A673 (cell line): ENCODE data around the gene SUCLG2. TPM values are rescaled to one million over a fixed set of nuclear protein-coding genes. Genes with fewer than 3 reads are reported as not detected.

ENCODE experiments used
- BruUV-seq: library from RNA; stranded (reverse); fragments of 400-500 nt; replicated peaks from 2 replicates; lab custom pipeline; 2021; lab: Mats Ljungman, UMichigan
- CTCF ChIA-PET: fragments of 300-600 bp; sonication (Branson Sonifier 250); formaldehyde crosslinking; loops from one replicate; lab custom pipeline; 2022; ENCODE audit warnings: antibody characterized with exemption; lab: Charles Lee
- POLR2A ChIA-PET: fragments of 300-600 bp; sonication (Branson Sonifier 250); formaldehyde crosslinking; loops from one replicate; lab custom pipeline; 2022; ENCODE audit warnings: antibody characterized with exemption; ENCODE audit not compliant: low non-redundant PET; lab: Charles Lee
- DNase-seq: peaks from one replicate; pipeline ENCODE4 v3.0.0-alpha.2; 2015; ENCODE audit warnings: low spot score
- H3K27ac ChIP-seq: fragments of 200-600 bp; sonication (generic); 2 replicates; pipeline ENCODE4 v1.5.1; 2016; ENCODE audit warnings: mixed run types, low read depth, mild to moderate bottlenecking, mixed read lengths, antibody characterized with exemption, low read length; ENCODE audit not compliant: poor library complexity, severe bottlenecking
- H3K27me3 ChIP-seq: fragments of 200-600 bp; sonication (generic); replicated peaks from 2 replicates; pipeline ENCODE4 v1.6.1; 2017; ENCODE audit warnings: mixed run types, low read depth, mild to moderate bottlenecking, mixed read lengths, antibody characterized with exemption, low read length; ENCODE audit not compliant: insufficient read depth, poor library complexity
- H3K36me3 ChIP-seq: fragments of 200-600 bp; sonication (generic); 2 replicates; pipeline ENCODE4 v1.6.1; 2016; ENCODE audit warnings: mixed run types, mild to moderate bottlenecking, mixed read lengths, antibody characterized with exemption, low read length; ENCODE audit not compliant: insufficient read depth, poor library complexity, severe bottlenecking
- H3K4me1 ChIP-seq: fragments of 200-600 bp; sonication (generic); 2 replicates; pipeline ENCODE4 v1.6.1; 2017; ENCODE audit warnings: mixed run types, mild to moderate bottlenecking, mixed read lengths, antibody characterized with exemption, low read length; ENCODE audit not compliant: insufficient read depth, poor library complexity, severe bottlenecking
- H3K4me3 ChIP-seq: fragments of 200-600 bp; sonication (generic); 2 replicates; pipeline ENCODE4 v1.5.1; 2016; ENCODE audit warnings: low read depth, mixed run types, mild to moderate bottlenecking, mixed read lengths, low read length; ENCODE audit not compliant: poor library complexity, severe bottlenecking
- H3K9me3 ChIP-seq: fragments of 200-600 bp; sonication (generic); 2 replicates; pipeline ENCODE4 v1.6.1; 2016; ENCODE audit warnings: mixed run types, low read depth, mild to moderate bottlenecking, mixed read lengths, antibody characterized with exemption, low read length; ENCODE audit not compliant: poor library complexity, severe bottlenecking
- CTCF ChIP-seq: fragments of 300-800, 200-600 bp; sonication (generic); conservative IDR thresholded peaks from 2 replicates; pipeline ENCODE4 v1.5.1; 2017; ENCODE audit warnings: low read depth, mild to moderate bottlenecking, antibody characterized with exemption, low read length, moderate library complexity, mixed read lengths
- EZH2 ChIP-seq: fragments of 200-600 bp; sonication (generic); IDR thresholded peaks from 2 replicates; pipeline ENCODE4 v1.6.1; 2017; ENCODE audit warnings: borderline replicate concordance, low read depth, mild to moderate bottlenecking, mixed read lengths, antibody characterized with exemption, low read length; ENCODE audit not compliant: poor library complexity, severe bottlenecking
- intact Hi-C: fragments of 100-400 bp; cut with micrococcal nuclease; formaldehyde crosslinking; loops from one replicate; pipeline ENCODE4 v1.10.0; 2022; ENCODE audit not compliant: unreplicated experiment
- total RNA-seq: library from RNA; stranded (reverse); gene quantifications from 2 replicates; pipeline ENCODE4 v1.2.3, GENCODE V29; 2021

Gene SUCLG2
- total RNA-seq, 1 experiment from 2014 or later = 7.4 TPM

- Histone ChIP-seq H3K4me3 (no peak overlapping the region), H3K9me3 (no peaks in the 10 kb centered on the region), H3K27ac (no peak overlapping the region), H3K4me1 (no peaks in the 10 kb centered on the region), H3K36me3 (no peaks in the 10 kb centered on the region), H3K27me3 (no peaks in the 10 kb centered on the region)
- TF ChIP-seq EZH2 (no peak), CTCF (no peak)
- ChIA-PET POLR2A (no interaction called here), CTCF (no interaction called here)
- DNase-seq = no peak
- intact Hi-C loops = no loop called here
- no TSS peak for BruUV-seq
These were observed 180.1 kb downstream of the SUCLG2 start for GRCh38 chr3:67474311-67474710.

- POLR2A ChIA-PET = no interaction called here
- H3K4me3 ChIP-seq = no peak overlapping the region
These were observed 181.7 kb downstream of the SUCLG2 start for GRCh38 chr3:67472674-67473201.

GRCh38 chr3:67470207-67470606 lies 184.2 kb downstream of the SUCLG2 start:
- H3K27me3 ChIP-seq = no peaks in the 10 kb centered on the region
- no peak overlapping the region for H3K4me3 ChIP-seq
- no peaks in the 10 kb centered on the region for H3K4me1 ChIP-seq
- no peaks in the 10 kb centered on the region for H3K9me3 ChIP-seq
- no peak overlapping the region for H3K27ac ChIP-seq
- BruUV-seq = no TSS peak
- TF ChIP-seq CTCF = no peak
- no peak for TF ChIP-seq EZH2
- H3K36me3 ChIP-seq = no peaks in the 10 kb centered on the region
- intact Hi-C loops = no loop called here
- POLR2A ChIA-PET = no interaction called here
- CTCF ChIA-PET = no interaction called here
- no peak for DNase-seq

More at GRCh38 chr3:67472674-67473201, 181.7 kb downstream of the SUCLG2 start:
- Histone ChIP-seq H3K27me3 (no peaks in the 10 kb centered on the region), H3K27ac (no peak overlapping the region), H3K9me3 (no peaks in the 10 kb centered on the region), H3K4me1 (no peaks in the 10 kb centered on the region), H3K36me3 (no peaks in the 10 kb centered on the region)
- BruUV-seq = no TSS peak
- intact Hi-C loops = no loop called here
- no peak for DNase-seq
- TF ChIP-seq EZH2 (no peak), CTCF (no peak)
- CTCF ChIA-PET = no interaction called here
